GM10266 (cell line): ENCODE measurements around the gene NEK10.

Experiments used
- DNase-seq: peaks from one replicate; pipeline ENCODE4 v3.0.0; 2012; ENCODE audit errors: extremely low spot score
- TF ChIP-seq, protein P1 (sequence below): IDR thresholded peaks from 2 replicates; pipeline ENCODE4 v1.5.1; 2012; ENCODE audit warnings: mild to moderate bottlenecking, low read depth; ENCODE audit not compliant: control insufficient read depth, insufficient read depth; ENCODE audit errors: missing control alignments

Gene NEK10

DNA sequence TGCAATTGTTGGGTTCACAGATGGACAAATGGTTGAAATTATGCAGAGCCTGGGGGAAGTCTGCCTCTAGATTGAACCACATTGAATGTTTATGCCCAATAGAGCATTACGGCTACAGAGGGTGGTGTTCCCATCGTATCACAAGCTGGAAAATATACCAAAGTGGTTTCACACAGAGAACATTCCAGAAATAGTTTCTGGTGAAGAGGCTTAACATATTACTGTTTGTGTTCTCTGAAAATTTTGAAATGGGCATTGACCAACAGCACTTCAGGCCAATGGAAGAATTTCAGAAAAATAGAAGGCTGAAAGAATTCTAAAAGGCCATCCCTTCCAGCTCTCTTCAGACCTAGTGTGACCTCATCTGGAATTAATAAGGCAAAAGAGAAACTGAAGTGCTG is 203.9 kb downstream of the NEK10 start:
- TF ChIP-seq, protein P1, sequence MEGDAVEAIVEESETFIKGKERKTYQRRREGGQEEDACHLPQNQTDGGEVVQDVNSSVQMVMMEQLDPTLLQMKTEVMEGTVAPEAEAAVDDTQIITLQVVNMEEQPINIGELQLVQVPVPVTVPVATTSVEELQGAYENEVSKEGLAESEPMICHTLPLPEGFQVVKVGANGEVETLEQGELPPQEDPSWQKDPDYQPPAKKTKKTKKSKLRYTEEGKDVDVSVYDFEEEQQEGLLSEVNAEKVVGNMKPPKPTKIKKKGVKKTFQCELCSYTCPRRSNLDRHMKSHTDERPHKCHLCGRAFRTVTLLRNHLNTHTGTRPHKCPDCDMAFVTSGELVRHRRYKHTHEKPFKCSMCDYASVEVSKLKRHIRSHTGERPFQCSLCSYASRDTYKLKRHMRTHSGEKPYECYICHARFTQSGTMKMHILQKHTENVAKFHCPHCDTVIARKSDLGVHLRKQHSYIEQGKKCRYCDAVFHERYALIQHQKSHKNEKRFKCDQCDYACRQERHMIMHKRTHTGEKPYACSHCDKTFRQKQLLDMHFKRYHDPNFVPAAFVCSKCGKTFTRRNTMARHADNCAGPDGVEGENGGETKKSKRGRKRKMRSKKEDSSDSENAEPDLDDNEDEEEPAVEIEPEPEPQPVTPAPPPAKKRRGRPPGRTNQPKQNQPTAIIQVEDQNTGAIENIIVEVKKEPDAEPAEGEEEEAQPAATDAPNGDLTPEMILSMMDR, result no peak
- DNase-seq, result no peak

DNA sequence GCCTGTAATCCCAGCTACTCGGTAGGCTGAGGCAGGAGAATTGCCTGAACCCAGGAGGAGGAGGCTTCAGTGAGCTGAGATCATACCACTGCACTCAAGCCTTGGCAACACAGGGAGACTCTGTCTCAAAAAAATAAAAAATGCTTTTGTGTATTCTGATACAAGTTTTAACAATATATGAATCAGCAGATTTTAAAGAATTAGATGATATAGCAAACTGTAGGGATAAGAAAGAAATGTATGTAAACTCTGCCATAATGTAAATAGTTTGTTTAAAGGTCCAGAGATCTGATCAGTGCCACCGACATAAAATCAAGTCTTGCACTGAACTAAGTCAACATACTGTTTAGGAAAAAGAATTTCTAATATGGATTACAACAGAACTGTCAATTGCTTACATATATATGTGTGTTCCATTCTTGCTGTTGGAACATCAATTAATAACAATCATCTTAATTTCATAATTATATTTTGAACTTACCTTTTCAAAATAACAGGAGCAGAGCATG is 208.3 kb downstream of the NEK10 start:
- TF ChIP-seq, protein P1, result no peak

DNA sequence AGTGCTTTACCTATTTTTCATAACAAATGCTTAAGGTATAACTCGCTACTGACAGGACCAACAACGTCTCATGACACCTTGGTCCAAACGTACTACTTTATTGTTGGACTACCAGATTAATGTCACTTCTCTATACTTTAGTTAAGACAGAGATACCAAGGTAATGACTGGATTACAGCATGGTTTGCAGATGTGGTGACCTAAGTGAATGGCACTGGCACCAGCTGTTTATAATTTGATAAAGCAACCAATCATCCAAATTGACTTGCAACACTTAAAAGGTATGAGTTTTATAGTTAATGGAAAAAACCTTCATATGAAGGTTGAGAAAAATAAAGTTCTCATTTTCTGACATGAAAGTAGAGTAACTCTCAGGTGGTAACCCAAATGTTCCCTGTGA is 209.0 kb downstream of the NEK10 start:
- TF ChIP-seq, protein P1, result no peak
- DNase-seq, result no peak

More for the DNA sequence above, 208.3 kb downstream of the NEK10 start:
- no peak for DNase-seq

DNA sequence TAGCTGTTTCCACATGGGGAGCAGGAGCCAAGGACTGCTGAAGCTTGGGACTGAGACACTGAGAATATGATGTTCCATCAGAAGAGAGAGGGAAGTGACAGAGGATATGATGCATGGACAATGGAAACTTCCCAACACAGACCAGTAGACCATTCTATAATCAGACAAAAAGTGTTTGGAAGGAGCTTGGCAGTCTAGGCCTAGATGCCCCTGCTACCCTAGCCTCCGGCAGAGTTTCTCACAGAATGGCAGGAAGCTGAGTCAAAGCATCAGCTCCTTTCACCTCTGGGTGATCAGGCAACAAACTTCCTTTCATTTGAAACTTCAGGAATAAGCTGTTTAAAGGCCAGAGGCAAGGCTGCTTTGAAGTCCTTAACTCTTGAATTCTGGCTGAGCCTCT is 222.0 kb downstream of the NEK10 start:
- DNase-seq, result no peak
- TF ChIP-seq, protein P1, result no peak

DNA sequence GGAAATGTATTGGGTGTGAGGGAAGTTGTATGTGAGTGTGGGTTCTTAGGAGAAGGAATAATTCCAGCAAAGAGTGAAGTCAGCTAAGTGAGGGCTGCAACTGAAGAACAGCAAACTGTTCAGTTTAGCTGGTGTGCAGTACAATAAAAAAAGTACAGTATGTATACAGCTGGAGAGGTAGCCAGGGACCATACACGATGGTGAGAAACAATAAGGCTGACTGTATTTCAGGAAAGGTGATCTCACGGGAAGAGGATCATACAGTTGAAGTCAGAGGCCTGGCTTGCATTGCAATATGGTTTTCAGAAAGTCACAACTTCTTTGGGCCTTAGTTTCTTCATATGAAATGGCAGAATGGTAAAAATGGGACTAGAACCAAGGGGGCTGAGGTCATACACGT is 222.4 kb downstream of the NEK10 start:
- no peak for DNase-seq
- TF ChIP-seq, protein P1, result no peak

DNA sequence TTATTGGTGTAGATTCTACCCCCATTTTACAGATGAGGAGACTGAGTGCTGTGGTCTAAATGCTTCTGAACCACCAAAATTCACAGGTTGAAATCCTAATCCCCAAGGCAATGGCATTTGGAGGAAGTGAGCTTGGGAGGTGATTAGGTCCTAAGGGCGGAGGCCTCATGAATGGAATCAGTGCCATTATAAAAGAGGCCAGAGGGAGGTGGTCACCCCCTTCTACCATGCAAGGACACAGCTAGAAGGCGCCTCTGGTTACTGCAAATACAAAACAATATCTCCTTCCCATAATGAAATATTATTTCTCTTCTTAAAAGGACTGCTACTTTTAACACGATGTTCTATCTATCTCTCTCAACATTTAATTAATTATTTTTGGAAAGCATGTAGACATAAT is 223.5 kb downstream of the NEK10 start:
- TF ChIP-seq, protein P1, result no peak
- DNase-seq, result no peak

DNA sequence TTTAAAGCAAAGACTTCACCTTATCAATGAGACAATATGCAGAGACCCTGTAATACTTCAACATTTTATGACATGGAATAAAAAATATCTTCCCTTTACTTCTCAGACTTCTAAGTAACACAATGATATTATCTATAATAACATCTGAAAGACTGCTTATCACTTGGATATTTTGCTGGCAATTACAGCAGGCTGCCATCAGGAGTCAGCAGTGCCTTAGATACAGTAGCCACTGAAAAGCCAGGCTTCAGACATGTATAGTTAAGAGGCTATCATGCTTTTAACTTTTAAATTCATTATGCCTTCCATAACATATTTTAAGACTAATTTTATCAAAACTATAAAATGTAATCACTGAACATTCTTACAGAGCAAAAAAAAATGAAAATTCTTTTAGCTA is 227.5 kb downstream of the NEK10 start:
- TF ChIP-seq, protein P1, result no peak
- no peak for DNase-seq
